Neural cell (in vitro differentiated cells): ENCODE results near the gene NRF1.

Experiments used
- EP300 ChIP-seq: fragments of 450-650 bp; conservative IDR thresholded peaks from 2 replicates; pipeline ENCODE4 v1.6.1; 2014; ENCODE audit warnings: antibody characterized with exemption, mild to moderate bottlenecking, moderate library complexity; ENCODE audit not compliant: poor library complexity, severe bottlenecking
- MXI1 ChIP-seq: fragments of 450-650 bp; conservative IDR thresholded peaks from 2 replicates; pipeline ENCODE4 v1.6.1; 2014; ENCODE audit warnings: antibody characterized with exemption, mild to moderate bottlenecking; ENCODE audit not compliant: poor library complexity, severe bottlenecking
- POLR2AphosphoS5 ChIP-seq: IDR thresholded peaks from 2 replicates; pipeline ENCODE4 v1.6.1; 2012
- TAF1 ChIP-seq: IDR thresholded peaks from 2 replicates; pipeline ENCODE4 v1.6.1; 2012; ENCODE audit warnings: low read depth
- TF ChIP-seq, protein P1 (sequence below): fragments of 450-650 bp; IDR thresholded peaks from 2 replicates; pipeline ENCODE4 v1.5.1; 2014; ENCODE audit warnings: antibody characterized with exemption, mild to moderate bottlenecking, moderate library complexity; ENCODE audit not compliant: poor library complexity, severe bottlenecking

DNA sequence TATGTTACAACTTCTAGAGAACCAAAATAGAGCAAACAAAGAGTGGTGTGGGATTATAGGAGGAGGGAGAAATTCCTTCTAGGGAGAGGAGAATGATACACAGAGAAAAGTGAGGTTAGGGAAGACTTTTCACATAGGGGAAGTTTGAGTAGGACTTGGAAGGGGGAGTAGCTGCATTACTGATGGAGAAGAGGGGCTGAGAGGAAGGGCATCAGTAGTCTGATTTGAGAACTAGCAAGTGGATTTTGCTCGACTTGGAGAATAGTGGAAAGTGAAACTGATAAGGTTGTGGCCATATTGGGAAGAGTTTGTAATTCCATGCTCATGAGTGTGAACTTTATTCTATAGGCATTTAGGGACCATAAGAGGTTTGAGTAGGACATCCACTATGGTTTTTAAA, 6.1 kb downstream of the NRF1 start:
- no peak for TF ChIP-seq TAF1
- no peak for TF ChIP-seq MXI1
- TF ChIP-seq, protein P1, sequence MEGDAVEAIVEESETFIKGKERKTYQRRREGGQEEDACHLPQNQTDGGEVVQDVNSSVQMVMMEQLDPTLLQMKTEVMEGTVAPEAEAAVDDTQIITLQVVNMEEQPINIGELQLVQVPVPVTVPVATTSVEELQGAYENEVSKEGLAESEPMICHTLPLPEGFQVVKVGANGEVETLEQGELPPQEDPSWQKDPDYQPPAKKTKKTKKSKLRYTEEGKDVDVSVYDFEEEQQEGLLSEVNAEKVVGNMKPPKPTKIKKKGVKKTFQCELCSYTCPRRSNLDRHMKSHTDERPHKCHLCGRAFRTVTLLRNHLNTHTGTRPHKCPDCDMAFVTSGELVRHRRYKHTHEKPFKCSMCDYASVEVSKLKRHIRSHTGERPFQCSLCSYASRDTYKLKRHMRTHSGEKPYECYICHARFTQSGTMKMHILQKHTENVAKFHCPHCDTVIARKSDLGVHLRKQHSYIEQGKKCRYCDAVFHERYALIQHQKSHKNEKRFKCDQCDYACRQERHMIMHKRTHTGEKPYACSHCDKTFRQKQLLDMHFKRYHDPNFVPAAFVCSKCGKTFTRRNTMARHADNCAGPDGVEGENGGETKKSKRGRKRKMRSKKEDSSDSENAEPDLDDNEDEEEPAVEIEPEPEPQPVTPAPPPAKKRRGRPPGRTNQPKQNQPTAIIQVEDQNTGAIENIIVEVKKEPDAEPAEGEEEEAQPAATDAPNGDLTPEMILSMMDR: no peak
- TF ChIP-seq POLR2AphosphoS5: no peak
- no peak for TF ChIP-seq EP300
